ENCODE measurements around the gene COQ10A.

GRCh38 chr12:56298828-56299227, 32.1 kb downstream of the COQ10A start:
- TF ChIP-seq ELF1 (IDR thresholded peaks at IDR 0.05) (no peak), FOXM1 (IDR thresholded peaks at IDR 0.05; ENCODE audit: low read depth) (no peak), JUND (IDR thresholded peaks at IDR 0.05) (no peak), PBX3 (IDR thresholded peaks at IDR 0.05) (no peak), CTCF (IDR thresholded peaks at IDR 0.05) (no peak)
